Spleen (tissue), 7 donors: ENCODE measurements around the gene TBCD.

Experiments used
- CTCF ChIP-seq, 11 experiments: fragments of 200-600 bp in 7 of 11; fragments of 450-650 bp in 4 of 11; sonication (generic) in 4 of 11; IDR thresholded peaks in 8 of 11; conservative IDR thresholded peaks in 3 of 11; 1 replicate in 7 of 11; 2 replicates in 4 of 11; pipeline versions ENCODE4 v1.4.0 to v1.8.0; 2016 to 2021; ENCODE audit warnings: antibody characterized with exemption in 11 of 11, inconsistent platforms in 4 of 11, mild to moderate bottlenecking in 1 of 11
- POLR2A ChIP-seq, 3 donors: fragments of 450-650 bp; IDR thresholded peaks; one replicate each; pipeline ENCODE4 v1.5.1; 2017; ENCODE audit warnings: antibody characterized with exemption in 3 of 3, mild to moderate bottlenecking in 1 of 3
- POLR2AphosphoS5 ChIP-seq, 3 donors: sonication (generic); formaldehyde crosslinking; IDR thresholded peaks; one replicate each; pipeline ENCODE4 v1.5.1; 2017; ENCODE audit warnings: antibody characterized with exemption in 3 of 3
- donor health status: DM: no; HTN: no; CAD: no; lungs with moderate emphysema.
- donor health status: DM: no; HTN: no; CAD: no.
- donor health status: DM: no; HTN: no; CAD: no.

GRCh38 chr17:82791532-82791931 is 39.7 kb downstream of the TBCD start:
- TF ChIP-seq CTCF (IDR thresholded peaks at IDR 0.05 in 8 of 11, conservative IDR thresholded peaks at IDR 0.05 in 3 of 11) (no peak), POLR2A (IDR thresholded peaks at IDR 0.05) (no peak), POLR2AphosphoS5 (IDR thresholded peaks at IDR 0.05) (no peak)
